Spinal cord (tissue), 10 donors: ENCODE data around the gene ZNF581. TPM values are rescaled to one million over a fixed set of nuclear protein-coding genes. Genes with fewer than 3 reads are reported as not detected.

Experiments
- DNase-seq, 6 donors: peaks; one replicate each; pipeline versions ENCODE4 v3.0.0 to v3.0.0-alpha.2; 2013 to 2015; ENCODE audit warnings: low spot score in 6 of 6, low read depth in 4 of 6
- H3K27ac ChIP-seq: one replicate; pipeline ENCODE4 v1.5.1; 2013; ENCODE audit warnings: low read depth, low read length, control low read depth
- H3K27me3 ChIP-seq: one replicate; pipeline ENCODE4 v1.6.1; 2013; ENCODE audit warnings: low read length; ENCODE audit not compliant: control insufficient read depth, insufficient read depth
- H3K36me3 ChIP-seq: one replicate; pipeline ENCODE4 v1.6.1; 2013; ENCODE audit warnings: low read length; ENCODE audit not compliant: control insufficient read depth, insufficient read depth
- H3K4me1 ChIP-seq: one replicate; pipeline ENCODE4 v1.6.1; 2013; ENCODE audit warnings: low read length; ENCODE audit not compliant: control insufficient read depth, insufficient read depth
- H3K4me3 ChIP-seq: one replicate; pipeline ENCODE4 v1.5.1; 2013; ENCODE audit warnings: low read depth, low read length, control low read depth
- H3K9me3 ChIP-seq: one replicate; pipeline ENCODE4 v1.6.1; 2013; ENCODE audit warnings: low read length; ENCODE audit not compliant: control insufficient read depth, insufficient read depth
- WGBS: methylation state at CpG from one replicate; pipeline ENCODE4 v1.1.5; 2013; ENCODE audit warnings: missing lambda C conversion rate; ENCODE audit not compliant: insufficient coverage; 5-methylcytosine and 5-hydroxymethylcytosine counted together
- polyA plus RNA-seq, 2 donors: library from polyadenylated mRNA; unstranded; fragments of 120-200 nt; gene quantifications; one replicate each; pipeline ENCODE4 v1.2.1, GENCODE V29; 2013; ENCODE audit not compliant: insufficient read length in 2 of 2
- total RNA-seq, 2 donors: library from RNA; depleted of rRNA in 1 of 2; stranded (reverse); fragments of 120-200 nt in 1 of 2; fragments of >200 nt in 1 of 2; gene quantifications; one replicate each; pipeline versions ENCODE4 v1.2.3 to v1.2.4, GENCODE V29; 2013 to 2014
- donor health status: healthy.

Gene ZNF581
- total and polyA plus RNA-seq, 4 donors, result 6.6 to 20.5 (median 14.8) TPM

DNA sequence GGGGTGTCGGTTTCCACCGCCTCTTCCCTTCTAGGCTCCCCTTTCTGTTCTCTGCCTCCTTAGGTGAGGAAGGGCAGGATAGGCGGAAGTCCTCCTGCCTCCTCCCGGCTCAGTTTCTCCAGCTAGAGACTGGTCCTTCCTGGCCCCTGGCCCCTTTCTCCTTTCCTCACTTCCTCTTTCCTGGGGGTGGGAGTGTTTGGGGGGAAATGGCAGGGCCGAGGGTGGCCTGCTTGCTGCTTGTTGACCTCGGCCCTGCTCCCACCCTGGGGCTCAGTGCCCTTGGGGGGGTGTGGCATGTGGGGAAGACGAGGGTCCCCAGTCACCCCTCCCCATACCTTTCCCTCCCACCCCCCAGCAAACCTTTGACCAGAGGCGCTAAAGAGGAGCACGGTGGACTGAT is 16.4 kb downstream of the ZNF581 start:
- Histone ChIP-seq H3K27ac (no peak overlapping the region), H3K36me3 (peaks cover 69% of the 10 kb centered on the region), H3K9me3 (no peaks in the 10 kb centered on the region), H3K27me3 (no peaks in the 10 kb centered on the region), H3K4me3 (no peak overlapping the region), H3K4me1 (peaks cover 26% of the 10 kb centered on the region)
- 76% methylated on average over 2 of the region's 9 CpGs for WGBS
- no peak for DNase-seq

DNA sequence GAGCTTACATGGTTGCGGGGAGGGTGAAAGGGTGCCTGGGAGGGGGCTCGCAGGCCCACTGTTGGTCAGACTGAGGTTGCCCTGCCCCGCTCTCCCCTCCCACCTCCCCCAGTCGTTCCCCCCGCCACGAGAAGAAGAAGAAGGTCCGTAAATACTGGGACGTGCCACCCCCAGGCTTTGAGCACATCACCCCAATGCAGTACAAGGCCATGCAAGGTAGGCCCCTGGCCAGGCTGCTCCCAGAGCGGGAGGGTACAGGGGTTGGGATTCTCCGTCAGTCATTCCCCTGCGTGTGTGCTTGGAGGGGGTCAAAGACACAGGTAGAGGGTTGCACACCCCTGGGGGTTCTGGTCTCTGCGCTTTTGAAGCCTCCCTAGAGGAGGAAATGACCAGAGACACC is 17.0 kb downstream of the ZNF581 start:
- DNase-seq, result no peak
- Histone ChIP-seq H3K27me3 (no peaks in the 10 kb centered on the region), H3K27ac (no peak overlapping the region), H3K9me3 (no peaks in the 10 kb centered on the region), H3K4me1 (peaks cover 26% of the 10 kb centered on the region), H3K36me3 (peaks cover 70% of the 10 kb centered on the region), H3K4me3 (no peak overlapping the region)
- WGBS, result 95% methylated on average over 5 of the region's 12 CpGs

DNA sequence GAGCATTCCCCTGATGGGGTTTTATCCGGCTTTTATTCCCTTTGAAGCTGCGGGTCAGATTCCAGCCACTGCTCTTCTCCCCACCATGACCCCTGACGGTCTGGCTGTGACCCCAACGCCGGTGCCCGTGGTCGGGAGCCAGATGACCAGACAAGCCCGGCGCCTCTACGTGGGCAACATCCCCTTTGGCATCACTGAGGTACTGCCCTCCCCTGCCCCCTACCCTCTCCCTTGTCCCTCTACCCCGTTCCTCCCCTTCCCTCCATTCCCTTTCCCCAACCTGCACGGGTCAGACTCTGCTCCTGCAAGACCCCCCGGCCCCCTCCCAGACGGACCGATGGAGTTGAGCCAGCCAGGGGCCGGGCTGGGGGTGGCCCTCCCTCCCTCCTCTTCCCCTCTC is 17.5 kb downstream of the ZNF581 start:
- Histone ChIP-seq H3K4me1 (peaks cover 26% of the 10 kb centered on the region), H3K27me3 (no peaks in the 10 kb centered on the region), H3K9me3 (no peaks in the 10 kb centered on the region), H3K36me3 (peaks cover 76% of the 10 kb centered on the region), H3K27ac (no peak overlapping the region), H3K4me3 (no peak overlapping the region)
- DNase-seq, result no peak
- 81% methylated on average over 14 of the region's 16 CpGs for WGBS

DNA sequence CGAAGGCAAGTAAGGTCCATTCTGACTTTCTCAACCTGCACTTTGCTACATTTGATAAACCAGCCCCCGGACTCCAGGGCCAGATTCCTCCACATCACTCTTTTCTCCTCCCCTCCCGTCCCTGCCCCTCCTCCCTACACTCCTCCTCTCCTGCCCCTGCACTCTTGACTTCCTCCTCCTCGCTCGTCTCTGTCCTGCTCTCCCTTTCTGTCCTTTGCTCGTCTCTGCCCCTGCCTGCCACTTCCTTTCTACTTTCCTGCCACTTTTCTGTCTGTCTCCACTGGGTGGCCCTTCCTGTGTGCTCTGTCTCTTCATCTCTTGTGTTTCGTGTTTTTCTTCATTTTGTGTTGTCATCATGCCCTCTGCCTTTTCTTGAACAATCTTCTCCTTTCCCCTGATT is 18.4 kb downstream of the ZNF581 start:
- WGBS, result 67% methylated on average over 7 of the region's 7 CpGs

DNA sequence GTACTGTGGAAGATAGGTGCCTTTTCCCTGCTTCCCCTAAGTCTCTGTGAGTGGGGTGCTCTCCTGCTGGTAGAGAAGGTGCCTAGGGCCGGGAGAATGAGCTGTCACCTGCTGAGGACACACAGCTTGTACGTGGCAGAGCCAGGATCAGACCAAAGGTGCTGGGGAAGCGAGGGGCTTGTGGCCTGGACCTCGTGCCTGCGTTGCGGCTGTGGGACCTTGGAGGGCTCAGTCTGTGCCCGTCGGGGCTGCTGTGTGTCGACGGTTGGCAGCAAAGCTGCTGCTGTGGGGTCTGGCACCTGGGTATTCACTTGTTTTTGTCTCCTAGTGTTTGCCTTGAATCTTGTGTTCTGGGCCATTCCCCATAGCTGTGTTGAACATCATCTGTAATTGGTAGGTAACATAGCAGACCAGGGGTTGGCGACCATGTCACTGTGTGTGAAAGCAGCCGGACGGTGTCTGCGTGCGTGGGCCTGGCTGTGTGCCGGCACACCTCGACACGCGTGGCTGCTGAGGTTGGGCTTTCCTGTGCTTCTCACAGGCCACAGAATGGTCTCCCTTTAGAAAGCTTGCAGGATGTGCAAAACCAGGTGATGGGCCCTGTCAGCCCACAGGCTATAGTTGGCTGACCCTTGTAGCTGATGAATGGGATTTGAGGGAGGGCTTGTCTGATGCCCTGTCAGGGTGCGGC is 20.5 kb downstream of the ZNF581 start:
- Histone ChIP-seq H3K9me3 (no peaks in the 10 kb centered on the region), H3K4me1 (peaks cover 9% of the 10 kb centered on the region), H3K36me3 (peaks cover 94% of the 10 kb centered on the region), H3K4me3 (no peak overlapping the region), H3K27ac (no peak overlapping the region), H3K27me3 (no peaks in the 10 kb centered on the region)
- no peak for DNase-seq
- 90% methylated on average over 20 of the region's 20 CpGs for WGBS

More for the DNA sequence above, 18.4 kb downstream of the ZNF581 start:
- Histone ChIP-seq H3K36me3 (peaks cover 84% of the 10 kb centered on the region), H3K27ac (no peak overlapping the region), H3K27me3 (no peaks in the 10 kb centered on the region), H3K4me3 (no peak overlapping the region), H3K4me1 (peaks cover 26% of the 10 kb centered on the region), H3K9me3 (no peaks in the 10 kb centered on the region)
- no peak for DNase-seq

DNA sequence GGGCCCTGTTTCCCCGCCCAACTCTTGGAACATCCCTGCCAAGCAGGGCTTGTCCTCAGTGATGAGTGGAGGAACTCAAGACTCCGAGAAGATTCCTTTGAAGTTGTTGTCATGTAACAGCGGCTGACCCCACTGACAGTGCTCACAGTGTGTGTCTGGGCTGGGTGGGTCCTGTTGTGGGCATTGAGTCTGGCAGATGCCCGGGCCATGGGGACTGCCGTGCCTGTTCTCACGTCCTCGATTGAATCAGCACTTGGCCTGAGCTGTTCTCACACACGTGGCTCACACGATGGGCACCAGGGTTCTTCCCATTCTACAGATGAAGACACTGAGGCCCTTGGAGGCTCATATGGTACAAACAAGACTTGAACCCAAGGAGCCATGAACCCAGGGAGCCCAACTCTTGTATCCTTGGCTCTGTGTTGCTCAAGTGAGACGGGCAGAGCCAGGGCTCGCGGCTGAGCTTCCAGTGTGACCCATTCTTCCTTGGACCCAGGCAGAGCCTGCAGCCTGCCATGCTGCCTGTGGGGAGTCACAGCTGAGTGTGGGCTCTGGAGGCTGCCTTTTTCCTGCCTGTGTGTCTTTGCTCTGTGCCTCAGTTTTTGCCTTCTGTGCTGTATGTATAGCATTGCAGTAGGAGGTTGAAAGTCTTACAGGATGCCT is 23.0 kb downstream of the ZNF581 start:
- H3K4me3 ChIP-seq, result no peak overlapping the region
- peaks cover 94% of the 10 kb centered on the region for H3K36me3 ChIP-seq
- no peak for DNase-seq
- no peak overlapping the region for H3K27ac ChIP-seq
- H3K9me3 ChIP-seq, result no peaks in the 10 kb centered on the region
- H3K27me3 ChIP-seq, result no peaks in the 10 kb centered on the region
- WGBS, result 90% methylated on average over 12 of the region's 12 CpGs
- H3K4me1 ChIP-seq, result peaks cover 2% of the 10 kb centered on the region

DNA sequence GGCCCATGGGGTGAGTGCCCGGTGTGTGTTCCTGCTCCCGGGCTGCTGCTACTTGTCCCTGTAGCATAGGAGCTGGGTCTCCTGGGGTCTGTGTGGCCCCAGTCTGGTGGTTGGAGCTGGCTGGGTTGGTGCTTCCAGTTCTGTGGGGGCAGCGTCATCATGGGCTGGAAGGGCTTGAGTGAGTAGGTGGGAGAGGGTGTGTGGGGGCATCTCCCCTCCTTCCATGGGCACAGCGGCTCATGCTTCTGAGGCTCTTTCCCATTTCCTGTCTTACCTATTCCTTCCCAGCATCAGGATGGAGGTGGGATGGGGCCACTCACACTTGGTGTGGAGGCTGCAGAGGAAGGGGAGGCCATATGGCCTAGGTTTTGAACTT is 23.5 kb downstream of the ZNF581 start:
- WGBS, result 93% methylated on average over 3 of the region's 4 CpGs
- Histone ChIP-seq H3K27ac (no peak overlapping the region), H3K9me3 (no peaks in the 10 kb centered on the region), H3K27me3 (no peaks in the 10 kb centered on the region), H3K4me3 (no peak overlapping the region), H3K36me3 (peaks cover 94% of the 10 kb centered on the region), H3K4me1 (peaks cover 3% of the 10 kb centered on the region)
- no peak for DNase-seq

DNA sequence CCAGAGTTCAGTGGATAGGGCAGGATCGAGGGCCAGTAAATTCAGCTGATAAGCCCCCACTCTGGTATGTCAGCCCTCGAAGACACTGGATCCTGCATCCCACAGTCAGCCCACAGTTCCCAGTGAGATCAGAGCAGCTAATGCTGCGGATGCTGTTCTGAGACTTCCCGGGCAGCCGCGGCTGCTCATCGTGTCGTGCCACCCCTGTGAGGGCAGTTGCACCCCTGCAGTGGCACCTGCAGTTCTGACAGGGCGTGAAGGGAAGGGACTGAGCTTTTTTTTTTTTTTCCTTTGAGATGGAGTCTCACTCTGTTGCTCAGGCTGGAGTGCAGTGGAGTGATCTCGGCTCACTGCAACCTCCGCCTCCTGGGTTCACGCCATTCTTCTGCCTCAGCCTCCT is 24.1 kb downstream of the ZNF581 start:
- WGBS, result 89% methylated on average over 10 of the region's 12 CpGs
- no peak for DNase-seq
- no peak overlapping the region for H3K27ac ChIP-seq
- no peaks in the 10 kb centered on the region for H3K27me3 ChIP-seq
- H3K4me3 ChIP-seq, result no peak overlapping the region
- H3K9me3 ChIP-seq, result no peaks in the 10 kb centered on the region
- H3K36me3 ChIP-seq, result peaks cover 89% of the 10 kb centered on the region
- peaks cover 3% of the 10 kb centered on the region for H3K4me1 ChIP-seq

DNA sequence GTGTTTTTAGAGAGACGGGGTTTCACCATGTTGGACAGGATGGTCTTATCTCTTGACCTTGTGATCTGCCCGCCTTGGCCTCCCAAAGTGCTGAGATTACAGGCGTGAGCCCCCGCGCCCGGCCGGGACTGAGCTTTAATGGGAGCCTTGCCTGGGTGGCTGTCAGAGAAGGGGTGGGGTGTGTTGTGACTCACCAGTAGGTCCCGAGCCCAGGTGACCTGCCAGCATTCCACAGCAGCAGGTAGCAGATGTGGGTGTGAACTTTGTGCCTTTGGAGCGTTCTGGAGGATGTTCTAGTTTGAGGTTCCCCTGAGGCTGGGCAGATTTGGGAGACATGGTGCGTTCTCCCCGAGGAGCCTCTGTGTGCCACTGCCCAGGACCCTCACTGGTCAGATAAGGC is 24.5 kb downstream of the ZNF581 start:
- H3K9me3 ChIP-seq, result no peaks in the 10 kb centered on the region
- no peak overlapping the region for H3K4me3 ChIP-seq
- H3K4me1 ChIP-seq, result peaks cover 3% of the 10 kb centered on the region
- no peak overlapping the region for H3K27ac ChIP-seq
- DNase-seq, result no peak
- H3K36me3 ChIP-seq, result peaks cover 87% of the 10 kb centered on the region
- no peaks in the 10 kb centered on the region for H3K27me3 ChIP-seq
- 93% methylated on average over 11 of the region's 11 CpGs for WGBS
